Mononuclear cell (primary cell): ENCODE results near the gene NOXA1. TPM values are rescaled to one million over a fixed set of nuclear protein-coding genes. Genes with fewer than 3 reads are reported as not detected.
"Not testable (repeated sequence)": the region's sequence is repeated elsewhere in the genome, so short reads cannot be mapped to it uniquely, and the experiment has no call there.

Experiments
- H3K27me3 ChIP-seq: 2 replicates; pipeline ENCODE4 v1.6.0; 2011; ENCODE audit warnings: low read length, control low read depth; ENCODE audit not compliant: insufficient read depth
- H3K4me1 ChIP-seq: 2 replicates; pipeline ENCODE4 v1.5.1; 2011; ENCODE audit warnings: mild to moderate bottlenecking, low read length, control low read depth; ENCODE audit not compliant: insufficient read depth
- H3K4me3 ChIP-seq: 2 replicates; pipeline ENCODE4 v1.5.1; 2011; ENCODE audit warnings: mild to moderate bottlenecking, low read length, moderate library complexity
- H3K9me3 ChIP-seq: 2 replicates; pipeline ENCODE4 v1.5.1; 2011; ENCODE audit warnings: low read depth, mild to moderate bottlenecking, control low read depth, low read length
- total RNA-seq: library from RNA; depleted of rRNA; stranded (reverse); fragments of >200 nt; gene quantifications from one replicate; pipeline ENCODE4 v1.2.3, GENCODE V29; 2012

Gene NOXA1
- 2.2 TPM for total RNA-seq

- Histone ChIP-seq H3K9me3 (no peaks in the 10 kb centered on the region), H3K4me3 (peak within 1 kb of the TSS; percentile 70), H3K27me3 (no peaks in the 10 kb centered on the region), H3K4me1 (peaks cover 27% of the 10 kb centered on the region)
Measured at GRCh38 chr9:137422604-137423513, at the start of gene NOXA1, which contains the start of gene EXD3. NOXA1 (plus strand) TSS chr9:137423393; CDS start chr9:137423530, 137 bp downstream. EXD3 (minus strand) TSS chr9:137423162; CDS start chr9:137395357, 27,805 bp downstream.

- H3K27me3 ChIP-seq, result no peaks in the 10 kb centered on the region
- no peak overlapping the region for H3K4me3 ChIP-seq
- no peaks in the 10 kb centered on the region for H3K4me1 ChIP-seq
- no peaks in the 10 kb centered on the region for H3K9me3 ChIP-seq
Measured at GRCh38 chr9:137373611-137373980, 49.6 kb upstream of the NOXA1 start.

- H3K9me3 ChIP-seq, result no peaks in the 10 kb centered on the region
Measured at GRCh38 chr9:137374131-137374845, 48.9 kb upstream of the NOXA1 start.

GRCh38 chr9:137375321-137376058, 47.7 kb upstream of the NOXA1 start:
- no peaks in the 10 kb centered on the region for H3K9me3 ChIP-seq
- H3K4me1 ChIP-seq, result no peaks in the 10 kb centered on the region
- no peak overlapping the region for H3K4me3 ChIP-seq
- H3K27me3 ChIP-seq, result no peaks in the 10 kb centered on the region

More at GRCh38 chr9:137374131-137374845, 48.9 kb upstream of the NOXA1 start:
- no peaks in the 10 kb centered on the region for H3K27me3 ChIP-seq
- H3K4me1 ChIP-seq, result no peaks in the 10 kb centered on the region
- no peak overlapping the region for H3K4me3 ChIP-seq

GRCh38 chr9:137376386-137376785, 46.8 kb upstream of the NOXA1 start:
- Histone ChIP-seq H3K4me3 (no peak overlapping the region), H3K4me1 (no peaks in the 10 kb centered on the region), H3K27me3 (no peaks in the 10 kb centered on the region), H3K9me3 (no peaks in the 10 kb centered on the region)

GRCh38 chr9:137378688-137379410, 44.3 kb upstream of the NOXA1 start:
- not testable (repeated sequence) for H3K9me3 ChIP-seq, H3K4me1 ChIP-seq, H3K4me3 ChIP-seq, H3K27me3 ChIP-seq

- no peaks in the 10 kb centered on the region for H3K27me3 ChIP-seq
- no peaks in the 10 kb centered on the region for H3K9me3 ChIP-seq
- H3K4me1 ChIP-seq, result no peaks in the 10 kb centered on the region
- no peak overlapping the region for H3K4me3 ChIP-seq
Measured at GRCh38 chr9:137379761-137380161, 43.4 kb upstream of the NOXA1 start.

- no peak overlapping the region for H3K4me3 ChIP-seq
- H3K27me3 ChIP-seq, result no peaks in the 10 kb centered on the region
- no peaks in the 10 kb centered on the region for H3K9me3 ChIP-seq
- H3K4me1 ChIP-seq, result no peaks in the 10 kb centered on the region
Measured at GRCh38 chr9:137380171-137380570, 43.0 kb upstream of the NOXA1 start.

- no peaks in the 10 kb centered on the region for H3K4me1 ChIP-seq
- H3K9me3 ChIP-seq, result no peaks in the 10 kb centered on the region
- H3K4me3 ChIP-seq, result no peak overlapping the region
- no peaks in the 10 kb centered on the region for H3K27me3 ChIP-seq
Measured at GRCh38 chr9:137380606-137381005, 42.6 kb upstream of the NOXA1 start.

- Histone ChIP-seq H3K27me3 (no peaks in the 10 kb centered on the region), H3K4me3 (no peak overlapping the region), H3K9me3 (no peaks in the 10 kb centered on the region), H3K4me1 (no peaks in the 10 kb centered on the region)
Measured at GRCh38 chr9:137381501-137382443, 41.4 kb upstream of the NOXA1 start.

GRCh38 chr9:137382444-137383080, 40.6 kb upstream of the NOXA1 start:
- H3K9me3 ChIP-seq, result no peaks in the 10 kb centered on the region
- H3K4me1 ChIP-seq, result peaks cover 7% of the 10 kb centered on the region

GRCh38 chr9:137383081-137383783, 40.0 kb upstream of the NOXA1 start:
- peaks cover 13% of the 10 kb centered on the region for H3K4me1 ChIP-seq
- no peaks in the 10 kb centered on the region for H3K27me3 ChIP-seq
- no peak overlapping the region for H3K4me3 ChIP-seq

More at GRCh38 chr9:137382444-137383080, 40.6 kb upstream of the NOXA1 start:
- Histone ChIP-seq H3K4me3 (no peak overlapping the region), H3K27me3 (no peaks in the 10 kb centered on the region)

More at GRCh38 chr9:137383081-137383783, 40.0 kb upstream of the NOXA1 start:
- H3K9me3 ChIP-seq, result no peaks in the 10 kb centered on the region
